HG03108 (cell line): Measurements from ENCODE around the gene HEBP1.

Experiments used
- ATAC-seq: cut with Tn5 transposase; IDR thresholded peaks from one replicate; pipeline ENCODE4 v1.9.1; 2021; ENCODE audit warnings: moderate library complexity; ENCODE audit not compliant: unreplicated experiment

The HEBP1 gene

DNA sequence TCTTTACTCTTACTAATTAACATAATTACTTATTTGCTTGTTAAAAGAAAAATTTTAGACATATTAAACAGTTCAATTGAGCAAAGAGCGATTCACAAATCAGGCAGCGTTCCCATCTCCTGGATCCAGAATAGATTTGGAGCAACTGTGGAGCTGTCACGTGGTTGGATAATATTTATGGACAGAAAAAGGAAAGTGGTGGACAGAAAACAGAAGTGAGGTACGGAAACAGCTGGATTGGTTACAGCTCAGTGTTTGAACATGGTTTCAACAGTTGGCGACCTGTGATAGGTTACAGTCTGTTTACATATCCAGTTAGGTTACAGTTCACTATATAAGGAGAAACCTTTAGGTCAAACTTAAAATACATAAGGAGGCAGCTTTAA, 24.5 kb upstream of the HEBP1 start:
- no peak for ATAC-seq

DNA sequence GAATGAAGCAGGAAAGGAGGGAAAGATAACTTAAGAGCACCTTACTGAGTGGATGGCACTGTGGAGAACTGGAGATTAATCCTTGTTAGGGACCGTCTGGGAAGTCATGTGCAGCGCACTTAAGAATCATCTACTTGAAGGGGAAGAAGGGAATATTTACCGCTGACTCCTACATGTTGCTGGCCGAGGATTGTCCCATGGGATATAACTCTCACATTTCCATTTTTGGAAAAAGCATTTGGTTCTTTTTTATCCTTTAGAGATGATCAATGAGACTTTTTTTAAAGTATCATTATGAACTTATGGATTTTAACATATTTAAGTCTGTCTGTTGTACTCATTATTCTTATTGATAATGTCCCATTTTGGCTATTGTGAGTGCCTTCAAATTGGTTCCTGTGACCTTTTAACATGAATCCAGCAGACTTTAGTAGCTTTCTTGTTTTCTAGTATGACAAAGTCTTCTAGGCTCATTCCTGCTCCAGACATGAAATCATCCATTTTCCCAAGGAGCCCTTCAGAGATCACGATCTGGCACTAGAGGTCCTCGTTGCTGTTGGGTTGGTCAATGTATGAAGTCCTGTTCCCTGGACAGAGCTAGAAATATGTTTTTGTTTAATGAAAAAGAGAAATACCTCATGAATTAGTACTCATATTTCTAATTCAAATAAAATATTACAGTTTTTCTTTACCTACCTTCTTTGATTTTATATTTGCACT, 23.9 kb upstream of the HEBP1 start:
- no peak for ATAC-seq

- no peak for ATAC-seq
Measured at GRCh38 chr12:13022851-13023271, 22.8 kb upstream of the HEBP1 start.

GRCh38 chr12:13011098-13011497, 11.0 kb upstream of the HEBP1 start:
- ATAC-seq = no peak

GRCh38 chr12:13008741-13009380, 8.8 kb upstream of the HEBP1 start:
- no peak for ATAC-seq

DNA sequence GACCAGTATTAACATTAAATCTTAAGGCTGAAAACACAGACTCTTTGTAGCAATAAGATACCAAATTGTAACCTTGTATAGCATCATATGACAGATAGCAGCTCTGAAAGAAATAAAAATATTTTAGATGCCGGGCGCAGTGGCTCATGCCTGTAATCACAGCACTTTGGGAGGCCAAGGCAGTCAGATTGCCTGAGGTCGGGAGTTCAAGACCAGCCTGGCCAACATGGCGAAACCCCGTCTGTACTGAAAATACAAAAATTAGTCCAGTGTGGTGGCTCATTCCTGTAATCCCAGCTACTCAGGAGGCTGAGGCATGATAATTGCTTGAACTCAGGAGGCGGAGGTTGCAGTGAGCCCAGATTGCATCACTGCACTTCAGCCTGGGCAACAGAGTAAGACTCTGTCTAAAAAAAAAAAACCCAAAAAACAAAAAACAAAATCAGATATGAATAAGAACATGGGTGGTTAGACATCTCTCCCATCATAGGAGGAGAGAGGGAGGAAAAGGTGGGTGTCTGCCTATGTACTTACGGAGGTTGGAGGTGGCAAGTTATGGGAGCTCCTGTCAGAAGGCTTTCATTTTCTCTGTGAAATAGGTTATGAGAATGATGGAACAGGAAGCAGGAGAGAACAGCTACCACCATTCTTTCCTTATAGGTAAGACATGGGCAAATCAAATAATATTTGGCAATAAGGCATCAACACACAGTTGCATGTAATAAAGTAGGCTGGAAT, 7.6 kb upstream of the HEBP1 start:
- ATAC-seq = no peak

- ATAC-seq = no peak
Measured at GRCh38 chr12:13005649-13006048, 5.6 kb upstream of the HEBP1 start.

- ATAC-seq = no peak
Measured at GRCh38 chr12:13004986-13005385, 4.9 kb upstream of the HEBP1 start.

DNA sequence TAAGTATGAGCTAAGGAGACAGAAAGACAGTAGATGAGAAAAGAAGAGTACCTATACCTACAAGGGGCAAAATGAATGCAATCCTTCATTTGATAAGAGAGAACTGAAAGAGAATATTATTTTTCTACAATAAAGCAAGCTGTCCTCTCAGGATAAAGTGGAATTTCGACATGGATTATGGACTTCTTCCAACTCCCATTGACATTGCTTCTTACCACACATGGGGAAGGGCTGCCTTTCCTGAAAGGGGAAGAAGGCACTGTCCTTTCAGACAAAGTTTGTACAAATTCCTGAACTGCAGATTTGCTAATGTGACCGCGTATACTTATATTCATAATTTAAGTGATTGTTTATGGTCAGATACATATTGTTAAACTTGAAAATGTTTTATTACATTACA, 4.3 kb upstream of the HEBP1 start:
- no peak for ATAC-seq

- no peak for ATAC-seq
Measured at GRCh38 chr12:13002301-13003097, 2.4 kb upstream of the HEBP1 start.

DNA sequence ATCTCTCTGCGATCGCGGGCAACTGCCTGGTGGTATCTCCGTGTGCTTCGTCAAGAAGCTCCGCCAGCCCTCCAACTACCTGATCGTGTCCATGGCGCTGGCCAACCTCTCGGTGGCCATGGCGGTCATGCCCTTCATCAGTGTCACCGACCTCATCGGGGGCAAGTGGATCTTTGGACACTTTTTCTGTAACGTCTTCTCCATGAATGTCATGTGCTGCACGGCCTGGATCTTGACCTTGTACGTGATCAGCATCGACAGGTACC, 1.6 kb upstream of the HEBP1 start:
- ATAC-seq = no peak

DNA sequence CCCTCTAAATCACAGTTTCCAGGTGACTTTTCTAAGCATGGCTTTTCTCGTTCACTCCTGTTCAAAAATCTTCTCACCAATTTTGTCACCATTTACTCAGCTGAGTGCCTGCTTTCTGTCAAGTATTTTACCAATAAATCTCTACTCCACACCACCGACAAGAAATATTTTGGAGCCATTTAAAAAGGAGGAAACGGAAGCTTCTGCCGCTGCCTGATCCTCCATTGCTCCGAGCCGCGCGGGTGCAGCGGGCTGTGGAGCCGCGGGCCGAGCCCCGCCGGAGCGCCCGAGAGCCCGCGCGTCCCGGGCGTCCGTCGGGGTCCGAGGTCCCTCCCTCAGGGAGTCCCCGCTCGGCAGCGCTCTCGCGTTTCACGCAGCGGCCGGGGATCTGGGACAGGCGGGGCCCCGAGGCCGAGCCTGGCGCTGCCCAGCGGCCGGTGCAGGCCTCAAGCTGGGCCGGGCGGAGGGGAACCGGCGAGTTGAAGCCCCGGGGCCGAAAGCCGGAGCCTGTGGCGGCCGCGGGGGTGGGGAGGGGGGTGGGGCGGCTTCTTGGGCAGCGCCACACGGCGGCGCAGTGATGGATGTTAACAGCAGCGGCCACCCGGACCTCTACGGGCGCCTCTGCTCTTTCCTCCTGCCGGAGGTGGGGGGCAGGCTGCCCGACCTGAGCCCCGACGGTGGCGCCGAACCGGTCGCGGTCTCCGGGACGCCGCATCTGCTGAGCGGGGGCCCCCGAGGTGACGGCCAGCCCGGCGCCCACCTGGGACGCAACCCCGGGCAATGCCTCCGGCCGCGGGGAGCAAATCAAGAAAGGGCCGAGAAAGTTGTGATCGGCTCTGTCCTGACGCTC, 1.1 kb upstream of the HEBP1 start:
- no peak for ATAC-seq

GRCh38 chr12:13000616-13000924, 505 bp upstream of the HEBP1 start:
- ATAC-seq = peak; percentile 6

- ATAC-seq = no peak
Measured at GRCh38 chr12:12999271-12999958, 650 bp downstream of the HEBP1 start.

DNA sequence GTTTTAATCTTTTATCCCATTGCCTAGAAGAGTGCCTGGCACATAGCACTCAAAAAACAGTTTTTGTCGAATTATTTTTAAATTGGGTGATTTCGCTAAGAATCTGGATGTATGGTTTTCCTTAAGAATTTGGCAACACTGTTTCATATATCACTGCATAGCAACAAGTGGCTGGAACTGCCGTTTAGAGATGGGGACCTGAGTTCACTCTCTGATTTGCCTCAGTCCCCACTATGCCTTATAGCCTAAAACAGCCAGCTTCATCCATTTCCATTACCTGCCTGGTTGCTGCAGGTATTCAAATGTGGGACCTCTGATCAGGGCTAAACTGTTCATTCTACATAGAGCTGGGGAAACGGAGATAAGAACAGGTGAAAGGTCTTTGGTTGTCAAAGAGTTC, 1.8 kb downstream of the HEBP1 start:
- ATAC-seq = no peak

GRCh38 chr12:12997734-12998133, 2.3 kb downstream of the HEBP1 start:
- no peak for ATAC-seq

GRCh38 chr12:12997156-12997555, 2.9 kb downstream of the HEBP1 start:
- no peak for ATAC-seq

GRCh38 chr12:12996209-12996608, 3.9 kb downstream of the HEBP1 start:
- ATAC-seq = no peak

DNA sequence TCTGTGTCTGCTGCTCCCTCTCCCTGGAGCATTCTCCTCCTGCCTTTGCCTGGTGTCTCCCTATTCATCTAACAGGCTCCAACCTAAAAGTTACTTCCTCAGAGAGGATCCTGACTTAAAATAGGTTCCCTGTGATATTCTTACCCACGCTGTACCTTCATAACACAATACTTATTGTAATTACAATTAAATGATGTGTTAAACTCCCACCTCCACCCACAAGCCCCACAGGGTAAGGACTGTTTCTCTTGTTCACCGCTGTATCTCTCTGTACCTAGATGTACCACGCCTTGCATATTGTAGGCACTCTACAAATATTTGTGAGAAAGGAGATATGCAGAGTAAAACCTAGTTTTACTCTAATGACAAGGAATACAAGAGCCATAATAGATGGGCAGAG, 5.0 kb downstream of the HEBP1 start:
- ATAC-seq = no peak

- ATAC-seq = no peak
Measured at GRCh38 chr12:12993367-12993766, 6.7 kb downstream of the HEBP1 start.
